C4-2B (cell line): ENCODE data around the gene KAZN.

ENCODE experiments used
- ZFX ChIP-seq: fragments of 450-650 bp; IDR thresholded peaks from 2 replicates; pipeline ENCODE4 v1.6.1; 2017
- TF ChIP-seq, protein P1 (sequence below): fragments of 450-650 bp; conservative IDR thresholded peaks from 2 replicates; pipeline ENCODE4 v1.5.1; 2017; ENCODE audit warnings: mild to moderate bottlenecking

- TF ChIP-seq, protein P1, sequence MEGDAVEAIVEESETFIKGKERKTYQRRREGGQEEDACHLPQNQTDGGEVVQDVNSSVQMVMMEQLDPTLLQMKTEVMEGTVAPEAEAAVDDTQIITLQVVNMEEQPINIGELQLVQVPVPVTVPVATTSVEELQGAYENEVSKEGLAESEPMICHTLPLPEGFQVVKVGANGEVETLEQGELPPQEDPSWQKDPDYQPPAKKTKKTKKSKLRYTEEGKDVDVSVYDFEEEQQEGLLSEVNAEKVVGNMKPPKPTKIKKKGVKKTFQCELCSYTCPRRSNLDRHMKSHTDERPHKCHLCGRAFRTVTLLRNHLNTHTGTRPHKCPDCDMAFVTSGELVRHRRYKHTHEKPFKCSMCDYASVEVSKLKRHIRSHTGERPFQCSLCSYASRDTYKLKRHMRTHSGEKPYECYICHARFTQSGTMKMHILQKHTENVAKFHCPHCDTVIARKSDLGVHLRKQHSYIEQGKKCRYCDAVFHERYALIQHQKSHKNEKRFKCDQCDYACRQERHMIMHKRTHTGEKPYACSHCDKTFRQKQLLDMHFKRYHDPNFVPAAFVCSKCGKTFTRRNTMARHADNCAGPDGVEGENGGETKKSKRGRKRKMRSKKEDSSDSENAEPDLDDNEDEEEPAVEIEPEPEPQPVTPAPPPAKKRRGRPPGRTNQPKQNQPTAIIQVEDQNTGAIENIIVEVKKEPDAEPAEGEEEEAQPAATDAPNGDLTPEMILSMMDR = no peak
- TF ChIP-seq ZFX = no peak
These were observed 36.9 kb downstream of the KAZN start for GRCh38 chr1:14635421-14635820.
